Measurements from ENCODE around the gene IL23A. TPM values are rescaled to one million over a fixed set of nuclear protein-coding genes. Genes with fewer than 3 reads are reported as not detected.

Gene IL23A
- total RNA-seq, 5 donors from 2014 or later (not counting 1 experiment from before 2014, with no cell fraction given): 16.3 to 29.9 (median 27.6) TPM

GRCh38 chr12:56387152-56387736 lies 48.6 kb downstream of the IL23A start:
- Histone ChIP-seq H3K4me1 (ENCODE audit: control insufficient read depth in 1 of 2, extremely low read depth in 1 of 2, insufficient read depth in 2 of 2, low read length in 2 of 2) (no peaks in the 10 kb centered on the region), H3K9me3 (no peaks in the 10 kb centered on the region), H3K27ac (ENCODE audit: low read length) (no peak overlapping the region), H3K36me3 (ENCODE audit: control insufficient read depth in 2 of 2, extremely low read depth in 1 of 2, insufficient read depth in 1 of 2, low read length in 1 of 2) (no peaks in the 10 kb centered on the region), H3K27me3 (replicated peaks in 1 of 2; ENCODE audit: control insufficient read depth in 2 of 2, extremely low read depth in 1 of 2, insufficient read depth in 2 of 2, low read length in 1 of 2) (peaks cover 0 to 6% of the 10 kb centered on the region in 2 experiments), H3K4me3 (ENCODE audit: control insufficient read depth in 1 of 2, extremely low read depth in 1 of 2, low read length in 1 of 2) (no peak overlapping the region)
- CTCF ChIA-PET: no interaction called here
- 85% methylated on average over 2 of the region's 7 CpGs for WGBS (ENCODE audit: insufficient coverage)
- Mint-ChIP-seq H3K4me3 (no peak overlapping the region), H3K9me3 (no peaks in the 10 kb centered on the region), H3K4me1 (no peaks in the 10 kb centered on the region), H3K27ac (no peak overlapping the region), H3K27me3 (no peaks in the 10 kb centered on the region), H3K36me3 (no peaks in the 10 kb centered on the region)
- no peak for DNase-seq
- POLR2A ChIA-PET: interaction anchor here in 1 of 2 donors (0.6 kb wide), 1 partner anchor 322 kb away, joined by 5 read pairs; no protein-coding TSS in a partner anchor
- ATAC-seq (replicated peaks in 1 of 4): no peak

GRCh38 chr12:56389412-56389811 lies 50.7 kb downstream of the IL23A start:
- no peak overlapping the region for H3K27ac ChIP-seq (ENCODE audit: low read length)

More at GRCh38 chr12:56389412-56389811, 50.7 kb downstream of the IL23A start:
- Mint-ChIP-seq H3K36me3 (no peaks in the 10 kb centered on the region), H3K27me3 (no peaks in the 10 kb centered on the region), H3K4me1 (no peaks in the 10 kb centered on the region), H3K9me3 (no peaks in the 10 kb centered on the region), H3K27ac (no peak overlapping the region), H3K4me3 (no peak overlapping the region)
- ATAC-seq (replicated peaks in 1 of 4): no peak
- H3K4me3 ChIP-seq (ENCODE audit: control insufficient read depth in 1 of 2, extremely low read depth in 1 of 2, low read length in 1 of 2): no peak overlapping the region
- no peaks in the 10 kb centered on the region for H3K36me3 ChIP-seq (ENCODE audit: control insufficient read depth in 2 of 2, extremely low read depth in 1 of 2, insufficient read depth in 1 of 2, low read length in 1 of 2)
- no peaks in the 10 kb centered on the region for H3K9me3 ChIP-seq
- H3K27me3 ChIP-seq (replicated peaks in 1 of 2; ENCODE audit: control insufficient read depth in 2 of 2, extremely low read depth in 1 of 2, insufficient read depth in 2 of 2, low read length in 1 of 2): no peaks in the 10 kb centered on the region
- 96% methylated on average over 4 of the region's 5 CpGs for WGBS (ENCODE audit: insufficient coverage)
- no peaks in the 10 kb centered on the region for H3K4me1 ChIP-seq (ENCODE audit: control insufficient read depth in 1 of 2, extremely low read depth in 1 of 2, insufficient read depth in 2 of 2, low read length in 2 of 2)
- ChIA-PET CTCF (interaction anchor here in 1 of 2 donors (0.6 kb wide), 1 partner anchor 1283 kb away, joined by 4 read pairs; no protein-coding TSS in a partner anchor), POLR2A (interaction anchor here in 1 of 2 donors (0.6 to 1.0 kb wide), 2 partner anchors 29 to 53 kb away, joined by 3 read pairs; partner anchors contain the start of gene STAT2)
- DNase-seq: no peak

Other genes starting within 250 kb of the IL23A start
- gene PA2G4, start 234.3 kb upstream of the IL23A start, total RNA-seq: 100 to 1,000 TPM in 3 of 5 donors, 10 to 100 TPM in 2; 67.5 to 113 (median 104) TPM
- 1,000 to 10,000 TPM; 4,612 to 5,648 (median 5,133) TPM for gene RPL41, start 222.3 kb upstream of the IL23A start, total RNA-seq
- gene ZC3H10, start 220.6 kb upstream of the IL23A start, total RNA-seq: 10 to 100 TPM in 3 of 5 donors, 1 to 10 TPM in 2; 8.4 to 15.1 (median 11.4) TPM
- gene ESYT1, start 210.6 kb upstream of the IL23A start, total RNA-seq: 100 to 1,000 TPM; 181 to 298 (median 276) TPM
- 10 to 100 TPM in 1 of 5 donors, 1 to 10 TPM in 4; 5.9 to 12.4 (median 7.7) TPM for gene MYL6B, start 186.3 kb upstream of the IL23A start, total RNA-seq
- gene MYL6, start 180.5 kb upstream of the IL23A start, total RNA-seq: 100 to 1,000 TPM; 506 to 663 (median 569) TPM
- gene SMARCC2, start 149.4 kb upstream of the IL23A start, total RNA-seq: 100 to 1,000 TPM; 135 to 160 (median 159) TPM
- gene RNF41, start 117.0 kb upstream of the IL23A start, total RNA-seq: 10 to 100 TPM; 26.3 to 43.1 (median 39.4) TPM
- gene NABP2, start 114.5 kb upstream of the IL23A start, total RNA-seq: 10 to 100 TPM; 11.8 to 19.1 (median 14.0) TPM
- 1 to 10 TPM in 1 of 5 donors, under 1 TPM in 2, not detected in 2; 0.57 to 1.4 (median 0.58) TPM for gene SLC39A5, start 108.8 kb upstream of the IL23A start, total RNA-seq
- gene ANKRD52, start 80.5 kb upstream of the IL23A start, total RNA-seq: 10 to 100 TPM; 35.8 to 51.0 (median 43.1) TPM
- 10 to 100 TPM; 29.9 to 38.4 (median 31.9) TPM for gene COQ10A, start 71.9 kb upstream of the IL23A start, total RNA-seq
- gene CS, start 38.6 kb upstream of the IL23A start, total RNA-seq: 100 to 1,000 TPM; 135 to 166 (median 159) TPM
- gene CNPY2, start 22.9 kb upstream of the IL23A start, total RNA-seq: 10 to 100 TPM; 52.9 to 92.8 (median 90.8) TPM
- gene PAN2, start 4.9 kb upstream of the IL23A start, total RNA-seq: 100 to 1,000 TPM; 126 to 187 (median 164) TPM
- gene STAT2, start 21.2 kb downstream of the IL23A start, total RNA-seq: 100 to 1,000 TPM; 117 to 187 (median 162) TPM
- gene APOF, start 24.0 kb downstream of the IL23A start, total RNA-seq: not detected
- gene TIMELESS, start 110.5 kb downstream of the IL23A start, total RNA-seq: 1 to 10 TPM; 5.0 to 7.5 (median 6.4) TPM
- not detected for gene MIP, start 115.8 kb downstream of the IL23A start, total RNA-seq
- gene SPRYD4, start 129.7 kb downstream of the IL23A start, total RNA-seq: 1 to 10 TPM; 4.7 to 7.3 (median 5.5) TPM
- 10 to 100 TPM in 1 of 5 donors, 1 to 10 TPM in 4; 2.9 to 10.1 (median 6.9) TPM for gene GLS2, start 149.3 kb downstream of the IL23A start, total RNA-seq
- 1 to 10 TPM in 4 of 5 donors, under 1 TPM in 1; 0.99 to 8.3 (median 4.1) TPM for gene RBMS2, start 182.9 kb downstream of the IL23A start, total RNA-seq

Measured in T-cell (primary cell).